Psoas muscle (tissue), 8 donors: ENCODE measurements around the gene HMCN1. TPM values are rescaled to one million over a fixed set of nuclear protein-coding genes. Genes with fewer than 3 reads are reported as not detected.
"Not testable (repeated sequence)": the region's sequence is repeated elsewhere in the genome, so short reads cannot be mapped to it uniquely, and the experiment has no call there.

ENCODE experiments used
- ATAC-seq, 4 donors: fragments of 200-7000 bp; cut with Tn5 transposase; one replicate each; pipeline ENCODE4 v1.9.1; 2020; ENCODE audit warnings: moderate library complexity in 3 of 4, mild to moderate bottlenecking in 2 of 4
- DNase-seq, 2 donors: peaks; one replicate each; pipeline ENCODE4 v3.0.0-alpha.2; 2020
- H3K27ac ChIP-seq: fragments of 200-600 bp; one replicate; pipeline ENCODE4 v1.8.0; 2022
- H3K27me3 ChIP-seq, 3 donors: fragments of 200-600 bp in 1 of 3; one replicate each; pipeline versions ENCODE4 v1.6.1 to v1.8.0; 2013 to 2022; ENCODE audit warnings: low read length in 2 of 3, mild to moderate bottlenecking in 2 of 3, moderate library complexity in 1 of 3; ENCODE audit not compliant: insufficient read depth in 3 of 3
- H3K36me3 ChIP-seq, 2 donors: fragments of 200-600 bp in 1 of 2; one replicate each; pipeline versions ENCODE4 v1.6.1 to v1.8.0; 2013 to 2022; ENCODE audit warnings: low read depth in 1 of 2, mild to moderate bottlenecking in 1 of 2, moderate library complexity in 1 of 2; ENCODE audit not compliant: insufficient read depth in 1 of 2
- H3K4me1 ChIP-seq: fragments of 200-600 bp; one replicate; pipeline ENCODE4 v1.8.0; 2022
- H3K4me3 ChIP-seq: fragments of 200-600 bp; one replicate; pipeline ENCODE4 v1.8.0; 2022; ENCODE audit warnings: mild to moderate bottlenecking
- H3K9me3 ChIP-seq: fragments of 200-600 bp; one replicate; pipeline ENCODE4 v1.8.0; 2022
- WGBS, 3 donors: extraction: QIAGEN DNeasy Blood & Tissue Kit; methylation state at CpG; one replicate each; pipeline versions ENCODE4 v1.1.6 to v1.1.7; 2013; 5-methylcytosine and 5-hydroxymethylcytosine counted together
- intact Hi-C, 2 donors: fragments of 100-400 bp; cut with DNase I; formaldehyde crosslinking; loops; one replicate each; pipeline versions ENCODE4 v1.11.0 to v1.14.2; 2022
- polyA plus RNA-seq, 3 donors: library from polyadenylated mRNA; stranded (reverse); fragments of 200-250 nt; gene quantifications; one replicate each; pipeline ENCODE4 v1.2.3, GENCODE V29; 2013
- total RNA-seq, 4 donors: library from RNA; stranded (reverse); fragmentation: NEBNext Ultra II Directional in 2 of 4; extraction: Animal tissue kit (Norgen Biotek cat#: 25700) in 2 of 4; gene quantifications; one replicate each; pipeline versions ENCODE4 v1.2.1 to v1.2.4, GENCODE V29; 2021 to 2023
- TF ChIP-seq, protein P1 (sequence below): fragments of 200-600 bp; IDR thresholded peaks from one replicate; pipeline ENCODE4 v1.8.0; 2022; ENCODE audit warnings: antibody characterized with exemption
- donor health status: healthy with polysubstance abuse.
- donor health status: DM: no; HTN: no; CAD: no; lungs with moderate emphysema.
- donor health status: Bipolar disorder and iron deficiency.
- donor health status: healthy.
- donor health status: DM: yes; HTN: yes; CAD: no.
- donor health status: DM: no; HTN: no; CAD: no.
- donor health status: DM: no; HTN: no; CAD: no.
- donor health status: DM: yes; HTN: yes; CAD: no.

The HMCN1 gene
- total and polyA plus RNA-seq, 7 donors = 1.3 to 6.5 (median 1.8) TPM

DNA sequence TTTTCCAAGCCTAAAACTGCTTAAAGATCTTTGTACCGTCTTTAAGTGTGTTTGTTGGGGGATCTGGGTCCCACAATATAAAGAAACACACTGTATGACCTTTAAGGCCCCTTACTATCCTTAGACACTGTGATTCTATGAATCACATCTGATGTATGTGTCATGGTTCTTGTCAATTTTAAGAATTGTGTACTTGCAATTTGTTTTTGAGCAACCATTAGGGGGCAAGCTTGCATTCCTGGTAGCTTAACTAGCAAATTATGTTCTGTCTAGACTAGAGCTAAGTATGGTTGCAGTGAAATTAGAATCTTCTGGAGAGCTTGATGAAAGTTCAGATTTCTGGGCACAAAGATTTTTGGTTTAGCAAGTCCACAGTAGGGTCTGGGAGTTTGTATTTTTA lies 421.4 kb downstream of the HMCN1 start:
- ATAC-seq (no peak), DNase-seq (no peak)
- intact Hi-C loops = no loop called here
- Histone ChIP-seq H3K27ac (no peak overlapping the region), H3K9me3 (no peaks in the 10 kb centered on the region), H3K36me3 (no peaks in the 10 kb centered on the region), H3K27me3 (no peaks in the 10 kb centered on the region), H3K4me3 (no peak overlapping the region), H3K4me1 (no peaks in the 10 kb centered on the region)
- 75 to 80% (median 79%) methylated on average over 1 of the region's 1 CpG for WGBS, 3 donors
- TF ChIP-seq, protein P1, sequence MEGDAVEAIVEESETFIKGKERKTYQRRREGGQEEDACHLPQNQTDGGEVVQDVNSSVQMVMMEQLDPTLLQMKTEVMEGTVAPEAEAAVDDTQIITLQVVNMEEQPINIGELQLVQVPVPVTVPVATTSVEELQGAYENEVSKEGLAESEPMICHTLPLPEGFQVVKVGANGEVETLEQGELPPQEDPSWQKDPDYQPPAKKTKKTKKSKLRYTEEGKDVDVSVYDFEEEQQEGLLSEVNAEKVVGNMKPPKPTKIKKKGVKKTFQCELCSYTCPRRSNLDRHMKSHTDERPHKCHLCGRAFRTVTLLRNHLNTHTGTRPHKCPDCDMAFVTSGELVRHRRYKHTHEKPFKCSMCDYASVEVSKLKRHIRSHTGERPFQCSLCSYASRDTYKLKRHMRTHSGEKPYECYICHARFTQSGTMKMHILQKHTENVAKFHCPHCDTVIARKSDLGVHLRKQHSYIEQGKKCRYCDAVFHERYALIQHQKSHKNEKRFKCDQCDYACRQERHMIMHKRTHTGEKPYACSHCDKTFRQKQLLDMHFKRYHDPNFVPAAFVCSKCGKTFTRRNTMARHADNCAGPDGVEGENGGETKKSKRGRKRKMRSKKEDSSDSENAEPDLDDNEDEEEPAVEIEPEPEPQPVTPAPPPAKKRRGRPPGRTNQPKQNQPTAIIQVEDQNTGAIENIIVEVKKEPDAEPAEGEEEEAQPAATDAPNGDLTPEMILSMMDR = no peak

DNA sequence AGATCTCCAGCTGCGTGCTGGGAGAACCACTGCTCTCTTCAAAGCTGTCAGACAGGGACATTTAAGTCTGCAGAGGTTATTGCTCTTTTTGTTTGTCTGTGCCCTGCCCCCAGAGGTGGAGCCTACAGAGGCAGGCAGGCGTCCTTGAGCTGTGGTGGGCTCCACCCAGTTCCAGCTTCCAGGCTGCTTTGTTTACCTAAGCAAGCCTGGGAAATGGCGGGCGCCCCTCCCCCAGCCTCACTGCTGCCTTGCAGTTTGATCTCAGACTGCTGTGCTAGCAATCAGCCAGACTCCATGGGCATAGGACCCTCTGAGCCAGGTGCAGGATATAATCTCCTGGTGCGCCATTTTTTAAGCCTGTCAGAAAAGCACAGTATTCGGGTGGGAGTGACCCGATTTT lies 428.7 kb downstream of the HMCN1 start:
- H3K27me3 ChIP-seq, intact Hi-C loops, H3K27ac ChIP-seq, H3K4me1 ChIP-seq, H3K9me3 ChIP-seq, H3K36me3 ChIP-seq, H3K4me3 ChIP-seq, DNase-seq, ATAC-seq: not testable (repeated sequence)
- WGBS, 3 donors = 91 to 94% (median 93%) methylated on average over 6 to 7 of the region's 7 CpGs

DNA sequence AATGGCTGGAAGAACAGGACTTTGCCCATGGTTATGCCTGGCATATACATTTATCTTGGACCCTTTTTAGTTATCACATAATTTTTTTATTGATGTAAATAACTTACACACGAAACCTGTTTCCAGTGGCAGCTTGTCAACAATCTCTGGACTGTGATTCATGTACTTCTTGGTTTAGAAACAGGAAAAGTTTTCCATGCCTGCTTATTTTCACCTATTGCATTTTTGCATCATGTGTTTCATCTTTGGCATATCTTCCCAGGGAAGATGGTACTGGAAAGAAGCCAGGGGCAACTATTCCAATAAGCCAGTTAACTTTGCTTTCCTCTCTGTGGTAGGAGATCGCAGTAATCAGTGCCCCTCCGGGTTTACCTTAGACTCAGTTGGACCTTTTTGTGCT lies 430.6 kb downstream of the HMCN1 start:
- H3K27ac ChIP-seq = no peak overlapping the region
- no peaks in the 10 kb centered on the region for H3K4me1 ChIP-seq
- TF ChIP-seq, protein P1 = no peak
- DNase-seq = no peak
- no peaks in the 10 kb centered on the region for H3K36me3 ChIP-seq
- ATAC-seq = no peak
- no peaks in the 10 kb centered on the region for H3K9me3 ChIP-seq
- WGBS, 3 donors = 84 to 88% (median 87%) methylated on average over 3 of the region's 3 CpGs
- intact Hi-C loops = no loop called here
- no peaks in the 10 kb centered on the region for H3K27me3 ChIP-seq
- no peak overlapping the region for H3K4me3 ChIP-seq

DNA sequence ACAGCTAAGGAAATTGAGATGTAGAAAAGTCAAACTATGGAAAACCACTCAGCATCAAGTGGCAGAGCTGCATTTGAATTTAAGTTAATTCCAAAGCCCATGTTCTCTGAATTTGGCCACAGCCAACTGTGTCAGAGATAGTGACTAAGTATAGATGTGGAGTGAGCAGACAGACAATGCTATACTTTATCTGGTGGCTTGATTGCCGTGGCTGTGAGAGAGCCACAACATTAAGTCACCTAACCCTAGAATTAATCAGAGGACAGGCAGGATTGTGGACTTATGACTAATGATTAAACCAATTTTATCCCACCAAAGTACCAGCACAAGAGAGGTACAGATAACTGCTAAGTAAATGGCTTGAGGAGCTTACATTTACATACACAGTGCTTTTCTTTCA lies 431.1 kb downstream of the HMCN1 start:
- no peaks in the 10 kb centered on the region for H3K36me3 ChIP-seq
- TF ChIP-seq, protein P1 = no peak
- ATAC-seq = no peak
- 77 to 91% (median 84%) methylated on average over 1 of the region's 1 CpG for WGBS, 3 donors
- H3K4me3 ChIP-seq = no peak overlapping the region
- H3K27ac ChIP-seq = no peak overlapping the region
- intact Hi-C loops = no loop called here
- H3K9me3 ChIP-seq = no peaks in the 10 kb centered on the region
- H3K27me3 ChIP-seq = no peaks in the 10 kb centered on the region
- no peak for DNase-seq
- no peaks in the 10 kb centered on the region for H3K4me1 ChIP-seq

DNA sequence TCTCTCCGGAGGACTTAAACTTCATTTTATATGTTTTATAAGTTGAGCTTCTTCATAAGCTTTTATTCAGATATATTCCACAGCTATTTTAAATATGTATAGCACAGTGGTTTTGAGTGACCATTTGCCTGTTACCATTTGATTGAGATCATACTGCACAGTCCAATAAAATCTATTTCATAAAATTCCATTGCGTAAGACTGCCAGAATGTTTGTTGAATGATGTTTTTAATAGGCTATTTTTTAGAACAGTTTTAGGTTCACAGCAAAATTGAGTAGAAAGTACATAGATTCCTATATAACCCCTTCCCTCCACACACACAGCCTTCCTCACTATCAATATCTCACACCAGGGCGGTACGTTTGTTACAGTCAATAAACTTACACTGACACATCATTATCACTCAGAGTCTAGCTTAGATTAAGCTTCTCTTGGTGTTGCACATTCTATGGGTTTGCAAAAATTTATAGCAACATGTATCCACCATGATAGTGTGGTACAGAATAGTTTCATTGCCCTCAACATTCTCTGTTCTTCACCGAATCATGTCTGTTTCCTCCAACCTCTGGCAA lies 433.0 kb downstream of the HMCN1 start:
- no peaks in the 10 kb centered on the region for H3K36me3 ChIP-seq
- intact Hi-C loops = no loop called here
- ATAC-seq (no peak), DNase-seq (no peak)
- H3K27ac ChIP-seq = no peak overlapping the region
- WGBS, 3 donors = 96 to 98% (median 96%) methylated on average over 5 of the region's 5 CpGs
- H3K4me1 ChIP-seq = no peaks in the 10 kb centered on the region
- TF ChIP-seq, protein P1 = no peak
- H3K27me3 ChIP-seq = no peaks in the 10 kb centered on the region
- no peaks in the 10 kb centered on the region for H3K9me3 ChIP-seq
- H3K4me3 ChIP-seq = no peak overlapping the region
